ENCODE data around the gene SLC6A3.

- TF ChIP-seq POLR2AphosphoS5 (IDR thresholded peaks at IDR 0.05) = no peak
- TF ChIP-seq POLR2A (IDR thresholded peaks at IDR 0.05) = no peak
- no peak for TF ChIP-seq CTCF (IDR thresholded peaks at IDR 0.05)
- TF ChIP-seq EP300 (IDR thresholded peaks at IDR 0.05; ENCODE audit: low read depth) = no peak
These were observed 68.3 kb downstream of the SLC6A3 start for GRCh38 chr5:1376981-1377380.
